DND-41 (cell line): Measurements from ENCODE around the gene AUTS2.

ENCODE experiments used
- ATAC-seq: fragments of 200-7000 bp; cut with Tn5 transposase; 3 replicates; pipeline ENCODE4 v1.9.1; 2021; ENCODE audit warnings: low read depth; ENCODE audit not compliant: insufficient read depth
- DNase-seq: peaks from one replicate; pipeline ENCODE4 v3.0.0-alpha.2; 2020
- H2AFZ ChIP-seq: 2 replicates; pipeline ENCODE4 v1.6.0; 2012; ENCODE audit warnings: low read depth, low read length
- H3K27ac ChIP-seq: 2 replicates; pipeline ENCODE4 v1.5.1; 2012; ENCODE audit warnings: low read length, inconsistent platforms
- H3K27me3 ChIP-seq: fragments of 200-600 bp; sonication (generic); 2 replicates; pipeline ENCODE4 v1.6.0; 2012; ENCODE audit warnings: low read length, mild to moderate bottlenecking, inconsistent platforms; ENCODE audit not compliant: insufficient read depth, poor library complexity
- H3K36me3 ChIP-seq: 2 replicates; pipeline ENCODE4 v1.5.1; 2012; ENCODE audit warnings: low read length, inconsistent platforms; ENCODE audit not compliant: insufficient read depth
- H3K4me1 ChIP-seq: 2 replicates; pipeline ENCODE4 v1.5.1; 2012; ENCODE audit warnings: mild to moderate bottlenecking, low read length; ENCODE audit not compliant: insufficient read depth
- H3K4me2 ChIP-seq: 2 replicates; pipeline ENCODE4 v1.6.0; 2012; ENCODE audit warnings: mild to moderate bottlenecking, moderate library complexity, low read length, inconsistent platforms; ENCODE audit not compliant: insufficient read depth
- H3K4me3 ChIP-seq, 2 experiments: fragments of 200-600 bp in 1 of 2; shearing (Covaris generic) in 1 of 2; 2 replicates each; pipeline ENCODE4 v1.5.1; 2012 to 2016; ENCODE audit warnings: inconsistent platforms in 2 of 2, low read length in 2 of 2, mild to moderate bottlenecking in 2 of 2, low read depth in 1 of 2, moderate library complexity in 1 of 2
- H3K79me2 ChIP-seq: 2 replicates; pipeline ENCODE4 v1.6.0; 2012; ENCODE audit warnings: low read length, inconsistent platforms; ENCODE audit not compliant: insufficient read depth
- H3K9ac ChIP-seq: 2 replicates; pipeline ENCODE4 v1.6.0; 2012; ENCODE audit warnings: low read depth, mild to moderate bottlenecking, inconsistent platforms, low read length, moderate library complexity
- H3K9me3 ChIP-seq: 2 replicates; pipeline ENCODE4 v1.5.1; 2012; ENCODE audit warnings: low read length, moderate library complexity, mild to moderate bottlenecking, inconsistent platforms; ENCODE audit not compliant: insufficient read depth, severe bottlenecking
- H4K20me1 ChIP-seq: 2 replicates; pipeline ENCODE4 v1.6.0; 2012; ENCODE audit warnings: low read length; ENCODE audit not compliant: insufficient read depth
- CTCF ChIP-seq: IDR thresholded peaks from 2 replicates; pipeline ENCODE4 v1.5.1; 2012; ENCODE audit warnings: borderline replicate concordance, low read length, moderate library complexity, mild to moderate bottlenecking; ENCODE audit not compliant: poor library complexity, severe bottlenecking; ENCODE audit errors: extremely low read depth
- EZH2 ChIP-seq: IDR thresholded peaks from 3 replicates; pipeline ENCODE4 v1.6.1; 2012; ENCODE audit warnings: borderline replicate concordance, low read depth, mild to moderate bottlenecking, moderate library complexity, low read length, inconsistent platforms; ENCODE audit not compliant: severe bottlenecking

AUTS2 gene

GRCh38 chr7:69652947-69653701 lies 54.8 kb downstream of the AUTS2 start:
- H4K20me1 ChIP-seq: peaks cover 70% of the 10 kb centered on the region; the same call in 1 of the 2 replicates
- no peaks in the 10 kb centered on the region for H3K27me3 ChIP-seq
- H3K9me3 ChIP-seq: no peaks in the 10 kb centered on the region
- no peak overlapping the region for H2AFZ ChIP-seq
- ATAC-seq (no peak; the same call in 2 of the 3 replicates), DNase-seq (no peak)
- no peak overlapping the region for H3K4me2 ChIP-seq
- peaks cover 82% of the 10 kb centered on the region for H3K79me2 ChIP-seq
- H3K9ac ChIP-seq: no peak overlapping the region
- no peak overlapping the region for H3K27ac ChIP-seq
- H3K36me3 ChIP-seq: no peaks in the 10 kb centered on the region
- TF ChIP-seq EZH2 (no peak), CTCF (no peak)
- H3K4me3 ChIP-seq: no peak overlapping the region
- no peaks in the 10 kb centered on the region for H3K4me1 ChIP-seq

- peaks cover 80% of the 10 kb centered on the region for H3K79me2 ChIP-seq
- H3K27ac ChIP-seq: no peak overlapping the region
- no peaks in the 10 kb centered on the region for H3K4me1 ChIP-seq
- H3K9ac ChIP-seq: no peak overlapping the region
- H3K4me2 ChIP-seq: no peak overlapping the region
- DNase-seq (no peak), ATAC-seq (no peak)
- no peaks in the 10 kb centered on the region for H3K27me3 ChIP-seq
- no peaks in the 10 kb centered on the region for H3K9me3 ChIP-seq
- no peak for TF ChIP-seq EZH2
- TF ChIP-seq CTCF: no peak
- no peak overlapping the region for H3K4me3 ChIP-seq
- no peak overlapping the region for H2AFZ ChIP-seq
- no peaks in the 10 kb centered on the region for H3K36me3 ChIP-seq
- H4K20me1 ChIP-seq: peaks cover 66% of the 10 kb centered on the region; the same call in 1 of the 2 replicates
Measured at GRCh38 chr7:69653806-69654205, 55.5 kb downstream of the AUTS2 start.

- Histone ChIP-seq H3K4me3 (no peak overlapping the region), H3K4me1 (no peaks in the 10 kb centered on the region), H3K9ac (no peak overlapping the region), H3K79me2 (peaks cover 78% of the 10 kb centered on the region), H3K9me3 (no peaks in the 10 kb centered on the region), H4K20me1 (peaks cover 61% of the 10 kb centered on the region; the same call in 1 of the 2 replicates), H3K27ac (no peak overlapping the region), H3K27me3 (no peaks in the 10 kb centered on the region), H3K4me2 (no peak overlapping the region), H2AFZ (no peak overlapping the region), H3K36me3 (no peaks in the 10 kb centered on the region)
- no peak for TF ChIP-seq EZH2
- TF ChIP-seq CTCF: no peak
- ATAC-seq: no peak
- no peak for DNase-seq
Measured at GRCh38 chr7:69654381-69654780, 56.1 kb downstream of the AUTS2 start.
